GM19035 (cell line): ENCODE results near the gene FREM1.

ENCODE experiments used
- ATAC-seq: cut with Tn5 transposase; IDR thresholded peaks from one replicate; pipeline ENCODE4 v1.9.1; 2021; ENCODE audit not compliant: unreplicated experiment

The FREM1 gene

DNA sequence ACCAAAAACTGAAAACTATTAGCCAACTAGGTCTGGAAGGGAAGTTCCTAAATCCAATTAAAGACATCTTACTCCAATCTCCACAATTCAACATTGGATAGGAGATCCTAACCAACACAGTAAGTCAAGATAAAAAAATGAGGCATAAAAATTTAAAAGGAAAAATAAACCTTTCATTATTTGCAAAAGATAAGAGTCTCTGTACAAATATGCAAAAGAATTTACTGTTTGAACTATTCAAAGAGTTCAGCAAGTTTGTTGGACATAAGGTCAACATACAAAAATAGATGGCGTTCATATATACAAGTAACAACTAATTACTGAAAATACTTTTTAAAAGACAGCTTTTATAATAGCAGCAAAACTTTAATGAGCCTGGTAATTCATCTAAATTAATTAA lies 3.1 kb upstream of the FREM1 start:
- no peak for ATAC-seq

DNA sequence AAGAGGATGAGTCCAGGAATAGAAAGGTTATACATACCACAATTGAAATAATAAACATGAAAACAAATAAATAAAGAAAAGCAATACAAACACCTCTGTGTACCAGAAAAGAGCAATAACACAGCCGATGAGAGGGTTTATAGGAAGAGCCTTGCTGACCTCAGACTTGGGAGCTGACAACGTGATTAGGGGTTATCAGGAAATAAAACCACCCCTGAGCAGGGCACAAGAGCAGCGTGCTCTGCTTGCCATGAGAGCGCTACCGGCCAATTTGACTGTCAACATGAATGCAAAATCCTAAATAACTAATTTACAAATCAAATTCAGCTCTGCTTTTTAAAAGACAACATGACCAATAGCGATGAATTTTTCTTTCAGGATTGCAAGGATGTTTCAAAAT lies 2.6 kb upstream of the FREM1 start:
- no peak for ATAC-seq

DNA sequence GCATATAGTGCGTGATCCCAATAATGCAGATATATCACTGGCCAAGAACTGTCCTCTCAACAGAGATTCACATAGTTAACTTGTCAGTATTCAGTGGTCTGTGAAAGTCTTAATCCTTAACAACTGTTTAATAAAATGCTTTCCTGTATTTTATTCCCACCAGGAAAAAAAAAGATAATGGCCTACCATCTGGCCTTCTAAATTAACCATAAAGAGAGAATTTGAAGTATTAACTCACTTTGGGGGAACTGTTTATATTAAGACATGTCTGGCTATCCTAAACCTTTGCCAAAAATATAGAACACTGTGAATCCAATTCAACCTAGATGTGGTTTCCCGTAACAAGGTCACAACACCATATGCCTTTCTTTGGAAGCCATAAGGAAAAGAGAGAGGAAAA lies 818 bp upstream of the FREM1 start:
- ATAC-seq: no peak

DNA sequence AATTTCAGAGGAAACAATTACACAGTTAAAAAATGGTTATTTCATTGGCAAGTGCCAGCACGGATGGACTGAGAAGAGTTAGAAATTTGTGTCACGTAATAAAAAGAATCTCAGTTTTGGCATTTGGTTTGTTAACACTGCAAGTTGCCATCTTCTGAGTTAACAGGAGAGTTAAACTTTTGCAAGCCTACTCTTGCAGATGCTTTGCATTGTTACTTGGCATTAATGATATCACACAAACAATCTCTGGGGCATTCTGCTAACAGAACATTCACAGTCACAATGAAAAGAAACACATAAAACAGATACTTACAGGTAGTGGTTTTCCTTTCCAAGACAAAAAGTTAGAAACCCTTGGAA lies 647 bp downstream of the FREM1 start:
- no peak for ATAC-seq

DNA sequence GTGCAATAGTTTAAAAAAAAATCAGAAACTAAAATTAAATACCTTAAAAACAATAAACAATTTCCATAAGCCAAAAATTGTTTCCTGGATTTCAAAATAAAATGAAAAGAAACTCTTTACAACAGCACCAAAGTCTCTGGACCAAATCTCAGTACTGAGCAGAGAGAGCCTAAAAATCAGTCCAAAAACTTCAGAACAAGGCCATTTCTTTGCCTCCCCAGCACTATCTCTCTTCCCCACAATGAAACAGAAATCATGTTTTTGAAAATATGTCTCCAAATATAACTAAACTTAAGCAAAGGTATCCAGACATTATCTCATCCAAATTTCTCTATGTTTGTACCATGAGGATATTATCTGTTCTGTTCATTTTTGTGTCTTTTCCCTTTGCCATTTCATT lies 1.0 kb downstream of the FREM1 start:
- ATAC-seq: no peak

DNA sequence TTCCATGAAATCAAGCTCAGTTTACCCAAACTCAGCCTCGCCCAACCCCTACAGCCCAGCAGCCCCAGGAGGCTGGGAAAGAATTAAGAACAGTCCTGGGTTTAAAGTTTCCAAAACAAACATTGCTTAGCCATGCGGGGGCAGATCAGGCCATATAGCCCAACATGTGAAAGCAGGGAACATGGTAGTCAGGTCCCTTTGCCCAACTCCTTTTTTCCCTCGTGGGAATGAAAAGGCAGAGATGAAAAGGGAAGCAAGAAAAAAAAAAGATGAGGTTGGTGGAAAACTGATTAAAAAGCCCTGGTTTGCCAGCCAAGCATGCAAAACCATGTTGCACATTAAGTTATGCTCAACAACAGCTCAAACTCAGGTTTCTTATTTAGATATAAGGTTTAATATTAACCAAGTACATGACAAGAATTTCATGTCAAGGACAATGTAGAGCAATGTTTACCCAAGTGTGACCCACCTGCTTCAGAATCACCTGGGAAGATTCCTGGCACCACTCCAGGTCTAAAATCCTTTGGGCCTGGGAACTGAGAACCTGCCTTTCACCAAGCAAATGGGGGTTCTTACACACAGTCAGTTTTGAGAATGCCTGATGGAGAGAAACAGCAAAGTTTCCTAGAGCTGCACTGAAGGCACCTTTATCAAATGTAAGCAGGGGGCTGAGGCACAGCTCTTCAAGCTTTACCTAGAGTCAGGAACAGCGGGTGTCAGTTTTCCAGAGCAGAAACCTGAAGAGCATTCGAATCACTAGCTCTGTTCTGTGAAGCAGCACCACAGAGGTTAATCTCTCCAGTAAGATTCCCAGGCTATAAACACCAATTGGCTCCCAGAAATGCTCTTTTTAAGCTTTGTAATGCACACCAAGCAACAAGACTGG lies 1.7 kb downstream of the FREM1 start:
- no peak for ATAC-seq

DNA sequence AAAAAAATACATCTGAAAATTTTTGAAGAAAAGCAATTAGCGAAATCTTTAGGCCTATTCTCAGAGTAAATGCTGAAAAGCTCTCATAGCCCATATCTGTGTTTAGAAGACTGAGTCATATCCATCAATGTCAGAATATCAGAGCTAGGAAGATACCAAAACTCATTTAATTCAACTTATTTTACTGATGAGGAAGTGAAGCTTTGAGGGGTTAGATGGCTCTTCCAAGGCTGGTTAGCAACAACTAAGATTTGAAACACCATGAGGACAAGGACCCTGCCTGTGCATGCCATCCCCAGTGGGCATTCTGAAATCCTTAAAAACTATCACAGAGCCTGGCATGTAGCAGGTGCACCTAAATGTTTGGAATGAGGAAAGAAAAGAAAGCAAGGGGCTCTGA lies 2.5 kb downstream of the FREM1 start:
- ATAC-seq: no peak

DNA sequence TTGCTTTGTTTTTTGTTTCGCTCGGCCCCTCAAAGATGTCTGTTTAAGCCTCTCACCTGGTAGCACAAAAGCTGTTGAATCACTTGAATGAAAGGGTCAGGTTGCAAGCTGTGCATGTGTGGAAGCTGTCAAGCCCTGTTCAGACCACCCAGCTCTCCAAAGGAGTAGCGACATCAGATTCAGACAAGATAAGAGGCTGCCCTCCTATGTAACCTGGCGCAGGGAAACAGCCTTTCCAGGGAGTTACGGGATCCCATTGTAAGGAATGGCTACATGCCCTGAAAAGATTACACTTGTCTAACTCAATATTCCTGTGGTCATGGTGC lies 2.9 kb downstream of the FREM1 start:
- ATAC-seq: no peak

DNA sequence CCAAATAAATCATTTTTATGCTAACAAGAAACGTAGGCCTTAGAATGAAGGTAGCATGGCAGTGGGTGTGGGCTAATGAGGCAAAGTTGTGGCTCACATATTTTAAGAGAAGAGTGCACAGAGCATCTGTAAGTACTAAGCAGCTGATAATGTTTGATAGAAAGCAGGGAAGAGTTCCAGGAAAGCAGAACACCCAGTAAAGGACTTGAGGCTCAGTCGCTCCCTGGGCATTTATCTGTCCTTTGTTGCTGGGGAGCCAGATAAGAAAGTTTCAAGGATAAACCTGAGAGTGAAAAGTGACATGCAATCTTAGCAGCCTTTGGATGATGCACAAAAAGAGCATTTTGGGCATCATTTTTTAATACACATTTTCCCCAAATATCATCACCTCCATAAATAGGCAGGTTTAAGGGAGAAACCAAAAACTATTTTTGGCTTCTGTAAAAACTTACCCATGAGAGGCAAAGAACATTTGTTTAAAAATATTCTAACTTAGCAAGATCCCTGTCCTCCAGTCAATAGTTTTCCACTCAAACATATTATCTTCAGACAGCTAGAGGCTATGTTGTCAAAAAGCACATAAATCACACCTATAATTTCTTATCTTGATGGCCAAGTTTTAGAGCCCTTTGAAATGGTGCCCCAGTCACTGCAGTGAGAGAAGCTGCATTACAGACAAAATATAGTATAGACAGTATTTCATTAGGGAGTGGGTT lies 3.4 kb downstream of the FREM1 start:
- ATAC-seq: no peak

DNA sequence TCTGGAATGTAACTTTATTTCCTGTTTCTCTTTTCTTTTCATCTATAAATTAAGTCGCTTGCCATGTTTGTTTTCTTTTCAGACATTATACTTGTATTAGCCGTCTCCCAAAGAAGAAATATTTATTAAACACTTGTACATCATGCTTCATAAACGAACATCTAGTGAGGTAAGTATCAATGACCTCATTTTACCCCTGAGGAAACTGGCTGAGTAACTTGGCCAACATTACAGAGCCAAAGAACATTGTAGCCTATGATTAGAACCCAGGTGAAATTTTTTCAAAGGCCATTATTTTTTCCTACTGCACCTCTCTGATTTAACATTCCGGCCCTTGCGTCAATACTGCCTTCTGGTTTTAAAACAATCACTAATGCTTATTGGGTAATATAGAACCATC lies 4.2 kb downstream of the FREM1 start:
- no peak for ATAC-seq

DNA sequence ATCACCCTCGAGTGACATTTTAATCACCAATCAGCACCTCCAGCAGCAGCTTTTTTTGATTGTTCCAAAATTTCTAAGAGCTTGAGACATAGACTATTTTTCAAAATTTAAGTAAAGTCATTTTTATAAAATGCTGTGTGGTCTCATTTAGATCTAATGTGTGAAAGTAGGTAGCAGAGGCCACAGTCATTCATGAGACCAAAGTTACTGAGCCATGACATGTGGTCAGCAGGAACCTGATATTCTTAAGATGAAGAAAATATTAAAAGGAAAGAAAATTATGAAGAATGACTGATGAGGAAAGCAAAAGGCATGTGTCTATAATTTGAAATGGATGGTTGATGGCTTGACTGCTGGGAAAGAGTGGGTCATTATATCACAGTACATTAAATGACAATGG lies 7.2 kb downstream of the FREM1 start:
- ATAC-seq: no peak

DNA sequence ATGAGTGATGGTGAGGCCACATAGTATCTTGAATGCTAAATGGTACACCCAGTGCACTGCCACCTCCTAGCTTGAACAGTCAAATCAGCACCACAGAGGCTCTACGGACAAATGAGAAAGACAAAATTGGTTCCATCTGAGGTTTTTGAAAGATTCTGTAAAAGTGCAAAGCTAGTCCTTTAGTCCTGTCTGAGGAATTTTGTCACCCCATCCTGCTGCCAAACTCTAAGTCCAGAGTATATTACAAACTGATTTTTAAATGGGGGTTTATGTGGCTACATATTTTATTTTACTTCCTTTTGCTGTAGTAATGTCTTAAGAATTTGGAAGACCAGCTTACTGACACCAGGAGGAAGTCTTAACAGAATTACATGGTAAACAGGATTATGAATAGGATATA lies 7.7 kb downstream of the FREM1 start:
- no peak for ATAC-seq

DNA sequence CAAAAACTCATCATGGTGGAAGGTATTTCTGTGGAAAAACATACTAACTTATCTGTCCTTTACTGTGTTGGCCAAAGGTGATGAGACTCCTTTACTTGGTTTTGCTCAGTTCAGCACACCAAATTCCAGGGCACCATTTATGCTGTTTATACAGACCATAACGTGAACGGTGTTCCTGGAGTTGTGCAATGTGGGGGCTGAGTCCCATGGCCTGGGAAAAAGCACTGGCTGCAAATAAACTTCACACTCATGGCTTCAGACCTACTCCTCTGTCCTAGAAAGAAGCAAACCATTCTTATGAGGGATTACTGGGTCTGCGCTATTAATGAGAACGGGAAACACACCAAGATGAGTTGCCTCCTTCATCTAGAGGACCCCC lies 10.4 kb downstream of the FREM1 start:
- ATAC-seq: no peak

DNA sequence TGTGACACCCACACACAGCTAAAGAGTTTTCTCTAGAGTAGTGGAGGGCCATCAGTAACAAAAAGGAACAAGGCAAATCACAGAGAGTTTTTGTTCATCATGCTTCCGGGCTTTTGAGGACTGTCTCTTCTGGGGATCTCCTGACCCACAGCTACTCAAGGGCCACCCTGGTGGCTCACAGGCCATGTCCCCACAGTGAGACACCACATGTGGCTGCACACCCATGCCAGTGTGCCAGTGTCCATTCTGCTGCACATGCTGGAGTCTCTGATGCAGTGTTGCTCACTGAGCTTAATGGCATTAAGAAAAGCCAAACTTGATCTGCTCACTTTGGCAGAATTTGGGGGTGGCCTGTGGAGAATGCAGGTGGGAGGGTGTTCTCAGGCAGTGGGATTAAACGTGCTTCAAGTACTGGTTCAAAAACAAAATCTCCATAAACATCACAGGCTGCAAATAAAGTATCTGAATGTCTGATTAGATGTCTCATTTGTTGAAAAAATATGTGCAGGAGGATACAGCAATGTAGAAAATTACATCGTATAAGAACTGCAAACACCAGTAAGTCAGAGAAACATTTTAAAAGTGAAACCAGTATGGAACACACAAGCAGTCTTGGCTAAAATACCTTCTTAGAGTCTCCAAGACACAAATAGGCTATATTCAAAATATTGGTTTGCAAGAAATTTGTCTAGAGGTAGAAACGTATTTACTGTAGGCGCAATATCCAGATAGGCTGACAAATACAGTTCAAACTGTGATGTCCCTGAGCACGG lies 11.0 kb downstream of the FREM1 start:
- ATAC-seq: no peak

DNA sequence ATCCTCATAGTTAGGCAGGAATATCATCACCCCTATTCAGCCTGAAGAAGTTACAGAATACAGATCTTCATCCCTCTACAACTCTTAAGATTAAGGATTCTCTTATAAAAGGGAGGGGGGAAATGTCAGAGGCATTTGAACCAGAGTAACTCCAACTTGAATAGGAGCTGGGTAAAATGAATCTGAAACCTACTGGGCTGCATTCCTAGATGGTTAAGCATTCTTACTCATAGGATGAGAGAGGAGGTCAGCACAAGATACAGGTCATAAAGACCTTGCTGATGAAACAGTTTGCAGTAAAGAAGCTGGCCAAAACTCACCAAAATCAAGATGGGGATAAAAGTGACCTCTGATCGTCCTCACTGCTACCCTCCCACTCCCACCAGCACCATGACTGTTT lies 14.4 kb downstream of the FREM1 start:
- no peak for ATAC-seq

DNA sequence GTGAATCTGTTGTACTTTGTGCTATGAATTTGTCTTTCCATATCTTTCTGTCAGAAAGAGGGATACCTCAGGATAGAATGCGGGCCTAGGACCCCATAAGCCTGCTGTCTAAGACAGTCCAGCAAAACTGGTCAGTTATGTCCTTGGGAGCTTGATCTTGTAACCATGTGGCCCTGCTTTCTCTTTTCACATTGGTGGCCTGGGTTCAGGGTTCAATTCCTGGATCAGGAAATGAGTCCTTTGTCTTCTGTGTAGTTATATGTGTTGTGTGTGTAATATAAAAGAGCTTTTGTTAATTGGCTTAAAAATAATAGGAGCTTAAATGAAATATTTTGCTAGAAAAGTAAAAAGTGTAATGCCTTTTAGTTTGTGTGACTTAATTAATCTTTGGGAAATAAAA lies 16.9 kb downstream of the FREM1 start:
- ATAC-seq: no peak

DNA sequence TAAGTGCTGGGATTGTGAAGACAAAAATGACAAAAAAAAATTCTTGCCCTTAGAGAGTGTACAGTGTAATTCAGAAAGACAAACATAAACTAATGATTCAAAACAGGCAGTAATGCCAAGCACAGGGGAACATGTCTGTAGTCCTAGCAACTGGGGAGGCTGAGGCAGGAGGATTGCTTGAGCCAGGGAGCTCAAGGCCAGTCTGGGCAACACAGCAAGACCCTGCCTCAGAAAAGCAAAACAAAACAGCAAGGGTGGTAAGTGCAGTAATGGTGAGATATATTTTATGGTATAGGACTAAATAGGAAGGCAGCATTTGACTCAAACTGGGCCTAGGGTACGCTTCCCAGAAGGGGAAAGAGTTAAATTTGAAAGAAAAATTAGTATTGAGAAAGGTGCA lies 18.9 kb downstream of the FREM1 start:
- ATAC-seq: no peak

DNA sequence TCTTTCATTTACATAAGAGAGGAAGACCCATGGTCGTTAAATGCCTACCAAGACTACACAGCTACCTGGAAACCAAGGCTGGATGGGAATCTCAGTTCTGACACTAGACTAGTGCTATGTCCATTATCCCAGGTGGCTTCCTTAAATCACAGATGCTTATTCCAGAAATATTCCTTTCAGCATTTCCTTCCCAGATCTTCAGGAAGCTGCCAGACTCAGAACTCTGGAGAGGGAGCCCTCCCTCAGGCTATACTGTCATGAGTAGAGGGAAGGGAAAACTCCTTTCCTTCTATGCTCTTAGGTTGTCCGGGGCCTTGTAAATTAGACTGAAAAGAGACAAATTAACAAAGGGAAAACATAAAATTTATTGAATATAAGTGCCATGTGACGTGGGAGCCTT lies 20.8 kb downstream of the FREM1 start:
- ATAC-seq: no peak

DNA sequence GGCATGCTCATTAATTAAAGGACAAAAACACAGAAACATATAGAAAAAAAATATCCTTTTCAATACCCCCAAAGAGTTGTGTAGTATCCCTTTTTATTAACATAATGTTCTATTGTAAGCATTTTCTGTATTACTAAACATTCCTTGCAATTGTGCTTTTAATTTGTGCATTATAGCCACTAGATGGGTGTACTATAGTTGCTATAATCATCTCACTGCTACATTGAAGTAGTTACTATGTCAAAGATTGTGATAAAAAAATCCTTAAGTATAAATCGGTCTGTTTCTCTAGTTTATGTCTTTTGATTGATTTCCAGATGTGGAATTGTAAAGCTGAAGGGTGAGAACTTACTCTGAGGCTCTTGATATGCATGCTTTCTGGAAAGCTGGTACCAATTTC lies 21.4 kb downstream of the FREM1 start:
- no peak for ATAC-seq

DNA sequence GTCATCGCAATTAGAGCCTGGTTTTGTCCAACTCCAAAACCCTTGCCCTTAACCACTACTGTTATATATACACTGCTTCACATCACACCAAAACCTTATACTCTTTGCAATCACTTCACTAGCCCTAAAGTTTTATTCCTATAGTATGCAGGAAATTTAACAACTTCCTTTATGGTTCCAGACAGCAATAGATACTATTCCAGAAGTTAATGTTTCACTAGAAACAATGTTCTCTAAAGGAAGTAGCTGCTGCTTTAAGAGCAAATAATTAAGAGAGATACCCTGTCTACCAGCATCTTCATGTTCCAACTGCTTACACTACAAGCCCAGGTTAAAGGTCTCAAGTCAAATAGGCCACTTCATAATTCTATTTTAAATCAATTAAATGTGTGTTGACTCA lies 22.0 kb downstream of the FREM1 start:
- ATAC-seq: no peak

DNA sequence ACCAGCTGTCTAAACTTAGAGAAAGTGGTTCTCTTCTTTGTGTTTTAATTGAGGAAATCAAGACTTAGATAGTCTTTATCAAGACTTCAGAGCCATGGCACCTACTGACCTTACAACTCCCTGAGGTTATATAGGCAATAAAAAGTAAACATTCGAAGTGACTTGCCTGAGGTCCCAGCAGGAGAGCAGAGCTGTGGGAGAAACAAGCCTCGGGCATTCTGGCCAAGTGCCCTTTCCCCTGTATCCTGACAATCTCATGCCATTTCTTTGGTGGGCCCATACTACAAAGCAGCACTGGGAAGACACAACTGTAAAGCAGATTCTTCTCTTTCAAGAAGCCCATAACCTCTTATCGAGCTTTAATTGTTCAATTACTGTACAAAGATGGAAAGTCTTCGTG lies 23.1 kb downstream of the FREM1 start:
- ATAC-seq: no peak

DNA sequence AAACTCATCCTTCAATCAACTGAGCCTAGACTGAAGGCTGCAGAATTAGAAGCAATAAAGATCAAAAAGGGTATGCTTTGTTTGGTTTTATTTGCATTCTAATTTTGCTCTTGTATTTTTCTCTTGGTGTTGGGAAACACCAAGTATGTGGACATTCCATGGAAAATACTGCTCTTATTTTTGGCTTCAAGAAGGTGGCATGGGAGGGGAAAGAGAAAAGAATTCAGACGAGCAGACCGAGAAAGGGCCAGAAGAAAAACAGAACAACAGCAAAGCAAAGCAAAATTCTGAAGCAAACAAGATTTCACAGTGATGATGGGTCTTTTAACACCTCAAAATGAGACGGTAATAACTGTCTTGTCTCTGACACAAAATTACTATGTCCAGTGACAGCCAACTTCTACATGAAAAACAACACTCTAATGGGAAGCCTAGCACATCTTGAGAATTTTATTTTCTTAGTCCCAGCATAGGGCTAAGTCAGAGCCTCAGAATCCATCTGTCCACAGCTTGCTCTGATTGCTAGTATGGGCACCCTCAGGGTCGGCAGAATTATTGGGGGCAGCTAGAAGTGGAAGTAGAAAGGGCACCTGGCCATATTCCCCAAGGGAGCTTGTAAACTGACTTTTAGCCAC lies 26.8 kb downstream of the FREM1 start:
- no peak for ATAC-seq
